Measurements from ENCODE around the gene MPEG1. TPM values are rescaled to one million over a fixed set of nuclear protein-coding genes. Genes with fewer than 3 reads are reported as not detected.

MPEG1 gene
- total and polyA plus RNA-seq, 9 of the 15 experiments (the other 6 are each of a cell fraction or from before 2014, with no cell fraction given): 0.07 TPM; not detected in 8

DNA sequence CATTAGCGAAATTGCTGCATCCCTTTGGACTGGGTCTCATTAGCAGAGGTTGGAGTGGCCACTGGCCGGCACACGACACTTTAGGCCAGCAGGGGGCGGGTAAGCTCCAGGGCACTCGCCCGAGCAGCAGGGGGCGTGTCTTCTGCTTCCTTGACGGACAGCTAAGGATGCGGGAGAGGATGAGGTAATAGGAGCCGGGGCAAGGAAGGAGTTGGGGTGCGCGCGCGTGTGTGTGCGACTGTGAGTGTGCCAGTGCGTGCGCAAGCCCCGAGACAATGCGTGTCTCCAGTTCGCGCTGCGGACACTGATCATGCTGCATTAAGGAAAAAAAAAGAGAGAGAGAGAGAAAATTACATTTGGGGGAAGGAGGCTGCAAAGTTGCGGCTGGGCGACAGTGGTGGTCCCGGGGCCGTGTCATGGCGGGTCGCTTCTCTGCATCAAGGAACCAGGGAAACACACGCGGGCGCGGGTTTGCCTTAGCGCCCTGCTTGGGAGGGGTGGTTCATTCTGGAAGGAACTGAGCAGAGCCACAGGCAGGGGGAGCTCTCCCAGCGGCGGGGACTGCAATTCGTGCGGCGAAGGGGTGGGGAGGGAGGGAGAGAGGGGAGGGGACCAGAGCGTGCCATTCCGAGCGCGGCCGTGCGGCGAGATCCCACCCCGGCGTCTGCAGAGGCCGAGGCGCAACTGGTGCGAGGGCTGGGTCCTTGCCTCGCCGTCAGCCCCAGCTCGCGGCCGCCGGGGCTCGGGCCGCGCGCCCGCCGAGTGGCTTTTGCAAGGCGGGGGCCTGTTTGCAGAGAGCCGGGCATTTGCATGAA, 41.0 kb downstream of the MPEG1 start, which contains the start of gene DTX4 (continued):
- TF ChIP-seq ADNP (tag; IDR thresholded peaks at IDR 0.05): no peak
- peak in 1 of 2 experiments; percentile 72; a peak in 2 of 4 replicates for TF ChIP-seq TEAD1 (CRISPR knock-in tag; IDR thresholded peaks at IDR 0.05)
- TF ChIP-seq DNMT1 (IDR thresholded peaks at IDR 0.05): peak; percentile 73; the same call in 1 of the 2 replicates
- no peak for TF ChIP-seq ZNF143 (CRISPR knock-in tag; IDR thresholded peaks at IDR 0.05)
- TF ChIP-seq NR4A1 (CRISPR knock-in tag; IDR thresholded peaks at IDR 0.05): no peak
- no peak for TF ChIP-seq NR4A1 (tag; IDR thresholded peaks at IDR 0.05)
- peak; percentile 60; the same call in 1 of the 2 replicates for TF ChIP-seq NBN (IDR thresholded peaks at IDR 0.05; ENCODE audit: low read depth)
- TF ChIP-seq, protein P1, sequence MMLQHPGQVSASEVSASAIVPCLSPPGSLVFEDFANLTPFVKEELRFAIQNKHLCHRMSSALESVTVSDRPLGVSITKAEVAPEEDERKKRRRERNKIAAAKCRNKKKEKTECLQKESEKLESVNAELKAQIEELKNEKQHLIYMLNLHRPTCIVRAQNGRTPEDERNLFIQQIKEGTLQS (IDR thresholded peaks at IDR 0.05): peak; percentile 84
- TF ChIP-seq, protein P1 (CRISPR knock-in tag; conservative IDR thresholded peaks at IDR 0.05): no peak
- no peak for TF ChIP-seq MAFF (IDR thresholded peaks at IDR 0.05; ENCODE audit: low read length)
- no peak for TF ChIP-seq ZNF253 (CRISPR knock-in tag; conservative IDR thresholded peaks at IDR 0.05)
- TF ChIP-seq ESRRA (IDR thresholded peaks at IDR 0.05; ENCODE audit: borderline replicate concordance, low read depth): no peak; the same call in 1 of the 2 replicates
- no peak for TF ChIP-seq ZNF24 (IDR thresholded peaks at IDR 0.05)
- 0 out of 2 replicates have a peak, but pooled peaks have one; percentile 23 for TF ChIP-seq ZKSCAN1 (IDR thresholded peaks at IDR 0.05; ENCODE audit: low read depth, low read length)
- peak; percentile 95 for TF ChIP-seq ATF7 (IDR thresholded peaks at IDR 0.05)
- TF ChIP-seq NFATC3 (IDR thresholded peaks at IDR 0.05): no peak
- TF ChIP-seq BRCA1 (IDR thresholded peaks at IDR 0.05): no peak
- no peak for TF ChIP-seq BRCA1 (CRISPR knock-in tag; IDR thresholded peaks at IDR 0.05)
- peak; percentile 76; the same call in 1 of the 2 replicates for TF ChIP-seq STAG1 (CRISPR knock-in tag; IDR thresholded peaks at IDR 0.05; ENCODE audit: borderline replicate concordance)
- TF ChIP-seq CREB1 (IDR thresholded peaks at IDR 0.05): no peak
- peak; percentile 34; the same call in 1 of the 2 replicates for TF ChIP-seq CREB1 (CRISPR knock-in tag; IDR thresholded peaks at IDR 0.05)
- TF ChIP-seq, protein P2, sequence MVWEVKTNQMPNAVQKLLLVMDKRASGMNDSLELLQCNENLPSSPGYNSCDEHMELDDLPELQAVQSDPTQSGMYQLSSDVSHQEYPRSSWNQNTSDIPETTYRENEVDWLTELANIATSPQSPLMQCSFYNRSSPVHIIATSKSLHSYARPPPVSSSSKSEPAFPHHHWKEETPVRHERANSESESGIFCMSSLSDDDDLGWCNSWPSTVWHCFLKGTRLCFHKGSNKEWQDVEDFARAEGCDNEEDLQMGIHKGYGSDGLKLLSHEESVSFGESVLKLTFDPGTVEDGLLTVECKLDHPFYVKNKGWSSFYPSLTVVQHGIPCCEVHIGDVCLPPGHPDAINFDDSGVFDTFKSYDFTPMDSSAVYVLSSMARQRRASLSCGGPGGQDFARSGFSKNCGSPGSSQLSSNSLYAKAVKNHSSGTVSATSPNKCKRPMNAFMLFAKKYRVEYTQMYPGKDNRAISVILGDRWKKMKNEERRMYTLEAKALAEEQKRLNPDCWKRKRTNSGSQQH (CRISPR knock-in tag; IDR thresholded peaks at IDR 0.05): 0 out of 2 replicates have a peak, but pooled peaks have one; percentile 7
- no peak for TF ChIP-seq XRCC3 (IDR thresholded peaks at IDR 0.05)
- TF ChIP-seq TOE1 (IDR thresholded peaks at IDR 0.05; ENCODE audit: borderline replicate concordance): peak; percentile 68
- TF ChIP-seq TOE1 (CRISPR knock-in tag; IDR thresholded peaks at IDR 0.05; ENCODE audit: borderline replicate concordance, low read depth): no peak
- no peak for TF ChIP-seq ETV6 (IDR thresholded peaks at IDR 0.05; ENCODE audit: borderline replicate concordance in 1 of 2, low read depth in 2 of 2, low read length in 1 of 2)
- no peak for TF ChIP-seq ETV6 (CRISPR knock-in tag; IDR thresholded peaks at IDR 0.05; ENCODE audit: borderline replicate concordance)
- no peak for TF ChIP-seq CHD1 (IDR thresholded peaks at IDR 0.05; ENCODE audit: low read length)
- no peak for TF ChIP-seq JUN (IDR thresholded peaks at IDR 0.05; ENCODE audit: borderline replicate concordance, low read depth, low read length)
- no peak for TF ChIP-seq JUN (CRISPR knock-in tag; IDR thresholded peaks at IDR 0.05; ENCODE audit: borderline replicate concordance)
